K562 (cell line): Measurements from ENCODE around the gene KIAA2012. TPM values are rescaled to one million over a fixed set of nuclear protein-coding genes. Genes with fewer than 3 reads are reported as not detected.

Experiments
- ATAC-seq: fragments of 200-7000 bp; cut with Tn5 transposase; 3 replicates; pipeline ENCODE4 v1.9.1; 2020; ENCODE audit warnings: moderate library complexity
- BruUV-seq: library from RNA; stranded (reverse); fragments of 400-500 nt; replicated peaks from 2 replicates; lab custom pipeline; 2021; lab: Mats Ljungman, UMichigan
- CTCF ChIA-PET: fragments of 300-600 bp; formaldehyde crosslinking; extraction: SDS; loops from one replicate; lab custom pipeline; 2021; ENCODE audit warnings: low intra/inter-chr PET ratio; lab: Yijun Ruan, JAX
- POLR2A ChIA-PET: fragments of 300-600, 350-650 bp; sonication (Branson Sonifier 250); formaldehyde crosslinking; extraction: SDS; loops from one replicate; lab custom pipeline; 2021; ENCODE audit warnings: antibody characterized with exemption, inconsistent platforms; lab: Yijun Ruan, JAX
- DNase-seq, 4 experiments: peaks; one replicate each; pipeline versions ENCODE4 v3.0.0 to v3.0.0-alpha.2; 2011 to 2018; ENCODE audit warnings: low spot score in 3 of 4, mixed read lengths in 3 of 4; ENCODE audit errors: extremely low read depth in 1 of 4
- FAIRE-seq: peaks from 2 replicates; lab custom pipeline; 2011; peaks lifted over from hg19 to GRCh38; lab: Jason Lieb, UNC
- H2AFZ ChIP-seq: 2 replicates; pipeline ENCODE4 v1.6.0; 2011; ENCODE audit warnings: low read depth, low read length, control low read depth, inconsistent platforms
- H3K27ac ChIP-seq: fragments of 200-600 bp; 3 replicates; pipeline ENCODE4 v1.8.0; 2011; ENCODE audit warnings: low read depth, mild to moderate bottlenecking, control low read depth, inconsistent platforms, low read length, moderate library complexity, mixed read lengths; ENCODE audit errors: extremely low read depth
- H3K27me3 ChIP-seq, 2 experiments: fragments of 300-600 bp in 1 of 2; 2 replicates in 1 of 2; 3 replicates in 1 of 2; pipeline versions ENCODE4 v1.6.0 to v1.8.0; 2011; ENCODE audit warnings: inconsistent platforms in 2 of 2, low read length in 2 of 2, mild to moderate bottlenecking in 1 of 2, mixed read lengths in 1 of 2, moderate library complexity in 1 of 2; ENCODE audit not compliant: control insufficient read depth in 2 of 2, insufficient read depth in 2 of 2
- H3K36me3 ChIP-seq: fragments of 300-600 bp; 3 replicates; pipeline ENCODE4 v1.8.0; 2011; ENCODE audit warnings: mild to moderate bottlenecking, low read length, inconsistent platforms; ENCODE audit not compliant: control insufficient read depth, insufficient read depth
- H3K4me1 ChIP-seq, 2 experiments: fragments of 200-600 bp in 1 of 2; replicated peaks in 1 of 2; 2 replicates in 1 of 2; 3 replicates in 1 of 2; pipeline versions ENCODE4 v1.5.1 to v1.8.0; 2011; ENCODE audit warnings: inconsistent platforms in 2 of 2, low read length in 2 of 2, mild to moderate bottlenecking in 1 of 2, mixed read lengths in 1 of 2, moderate library complexity in 1 of 2; ENCODE audit not compliant: control insufficient read depth in 2 of 2, insufficient read depth in 2 of 2
- H3K4me2 ChIP-seq: 2 replicates; pipeline ENCODE4 v1.6.1; 2011; ENCODE audit warnings: low read length, control low read depth, inconsistent platforms, mixed read lengths; ENCODE audit not compliant: insufficient read depth
- H3K4me3 ChIP-seq: fragments of 200-600 bp; sonication (generic), shearing (Covaris generic); 2 replicates; pipeline ENCODE4 v1.5.1; 2016; ENCODE audit warnings: control low read depth, inconsistent platforms
- H3K79me2 ChIP-seq: fragments of 200-600 bp; 3 replicates; pipeline ENCODE4 v1.8.0; 2011; ENCODE audit warnings: low read length, inconsistent platforms; ENCODE audit not compliant: control insufficient read depth, insufficient read depth
- H3K9ac ChIP-seq, 2 experiments: 2 replicates each; pipeline versions ENCODE4 v1.6.0 to v1.6.1; 2011; ENCODE audit warnings: low read depth in 2 of 2, low read length in 2 of 2, control low read depth in 1 of 2, inconsistent platforms in 1 of 2, mild to moderate bottlenecking in 1 of 2, mixed read lengths in 1 of 2; ENCODE audit not compliant: insufficient read depth in 1 of 2
- H3K9me1 ChIP-seq: one replicate; pipeline ENCODE4 v1.6.0; 2011; ENCODE audit warnings: inconsistent platforms, mild to moderate bottlenecking, low read length, moderate library complexity; ENCODE audit not compliant: control insufficient read depth, insufficient read depth
- H3K9me3 ChIP-seq: replicated peaks from 2 replicates; pipeline ENCODE4 v1.5.1; 2011; ENCODE audit warnings: low read depth, low read length, inconsistent platforms; ENCODE audit not compliant: control insufficient read depth, insufficient read depth
- H4K20me1 ChIP-seq: replicated peaks from 2 replicates; pipeline ENCODE4 v1.6.1; 2011; ENCODE audit warnings: low read length, inconsistent platforms, mixed read lengths; ENCODE audit not compliant: control insufficient read depth, insufficient read depth
- NUFIP1 ChIP-seq: fragments of 450-650 bp; IDR thresholded peaks from 2 replicates; pipeline ENCODE4 v1.6.1; 2018; ENCODE audit not compliant: partially characterized antibody
- RFX1 ChIP-seq: fragments of 450-650 bp; IDR thresholded peaks from 2 replicates; pipeline ENCODE4 v1.6.1; 2016; ENCODE audit warnings: mild to moderate bottlenecking, moderate library complexity
- ZNF668 ChIP-seq: fragments of 250-450 bp; sonication (Bioruptor Pico); IDR thresholded peaks from 2 replicates; pipeline ENCODE4 v1.8.0; 2022; ENCODE audit warnings: mild to moderate bottlenecking, inconsistent platforms
- WGBS: fragments of 100-300 bp; shearing (Covaris generic); methylation state at CpG from one replicate; pipeline ENCODE4 v1.1.6; 2016; ENCODE audit warnings: low coverage, mixed read lengths; ENCODE audit not compliant: insufficient coverage; ENCODE audit errors: missing lambda C conversion rate; 5-methylcytosine and 5-hydroxymethylcytosine counted together
- in situ Hi-C: fragments of 300-500 bp; cut with MboI; formaldehyde crosslinking; loops from 4 replicates; pipeline ENCODE4 v1.15.0; 2018; ENCODE audit warnings: inconsistent platforms, mixed read lengths
- intact Hi-C: fragments of 100-400 bp; cut with micrococcal nuclease; formaldehyde crosslinking; loops from 2 replicates; pipeline ENCODE4 v1.14.2; 2022
- polyA plus RNA-seq, 8 experiments: library from polyadenylated mRNA; depleted of rRNA in 4 of 8; stranded (reverse) in 5 of 8; unstranded in 3 of 8; fragments of >200 nt; fragmentation: Nextera tagmentation in 2 of 8; fragmentation: Illumina TruSeq in 1 of 8; extraction: Ambion mirVana in 2 of 8; extraction: Trizol in 1 of 8; gene quantifications; 2 replicates each; pipeline versions ENCODE4 v1.2.1 to v1.2.3, GENCODE V29; 2011 to 2014; ENCODE audit warnings: inconsistent platforms in 1 of 8, missing spikeins in 1 of 8
- total RNA-seq, 7 experiments: library from RNA; depleted of rRNA in 6 of 7; stranded (reverse); fragments of >200 nt in 6 of 7; fragmentation: Illumina TruSeq in 2 of 7; extraction: Trizol in 2 of 7; gene quantifications; 2 replicates each; pipeline versions ENCODE4 v1.2.1 to v1.2.3, GENCODE V29; 2011 to 2021; ENCODE audit warnings: low replicate concordance in 1 of 7
- TF ChIP-seq, protein P1 (sequence below), 2 experiments: IDR thresholded peaks; 2 replicates each; pipeline ENCODE4 v1.6.1; 2012; ENCODE audit warnings: improper control_type of control experiment in 2 of 2, low read depth in 2 of 2, low read length in 2 of 2, borderline replicate concordance in 1 of 2
- TF ChIP-seq, protein P2 (sequence below), 2 experiments: fragments of 450-650 bp in 1 of 2; sonication (generic) in 1 of 2; formaldehyde crosslinking; conservative IDR thresholded peaks; 2 replicates each; pipeline versions ENCODE4 v1.4.0 to v1.8.1; 2020 to 2022; ENCODE audit warnings: mild to moderate bottlenecking in 1 of 2, missing genetic modification reagents in 1 of 2
- TF ChIP-seq, protein P3 (sequence below): fragments of 250-450 bp; sonication (Bioruptor Pico); IDR thresholded peaks from 2 replicates; pipeline ENCODE4 v1.5.0; 2020; ENCODE audit warnings: mild to moderate bottlenecking, borderline replicate concordance
- TF ChIP-seq, protein P4 (sequence below): fragments of 450-650 bp; conservative IDR thresholded peaks from 2 replicates; pipeline ENCODE4 v1.6.1; 2016; ENCODE audit warnings: missing genetic modification characterization, low read depth, mild to moderate bottlenecking, control low read depth, missing compliant biosample characterization

Gene KIAA2012
- total and polyA plus RNA-seq, 9 of the 15 experiments (the other 6 are each of a cell fraction or from before 2014, with no cell fraction given), result not detected

DNA sequence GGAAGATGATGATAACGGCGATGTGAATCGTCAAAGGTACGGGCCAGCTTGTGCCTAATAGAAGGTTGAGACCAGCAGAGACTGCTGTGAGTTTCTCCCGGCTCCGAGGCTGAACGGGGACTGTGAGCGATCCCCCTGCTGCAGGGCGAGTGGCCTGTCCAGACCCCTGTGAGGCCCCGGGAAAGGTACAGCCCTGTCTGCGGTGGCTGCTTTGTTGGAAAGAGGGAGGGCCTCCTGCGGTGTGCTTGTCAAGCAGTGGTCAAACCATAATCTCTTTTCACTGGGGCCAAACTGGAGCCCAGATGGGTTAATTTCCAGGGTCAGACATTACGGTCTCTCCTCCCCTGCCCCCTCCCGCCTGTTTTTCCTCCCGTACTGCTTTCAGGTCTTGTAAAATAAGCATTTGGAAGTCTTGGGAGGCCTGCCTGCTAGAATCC lies 36.4 kb upstream of the KIAA2012 start:
- H3K4me2 ChIP-seq, result no peak overlapping the region
- TF ChIP-seq, protein P1, sequence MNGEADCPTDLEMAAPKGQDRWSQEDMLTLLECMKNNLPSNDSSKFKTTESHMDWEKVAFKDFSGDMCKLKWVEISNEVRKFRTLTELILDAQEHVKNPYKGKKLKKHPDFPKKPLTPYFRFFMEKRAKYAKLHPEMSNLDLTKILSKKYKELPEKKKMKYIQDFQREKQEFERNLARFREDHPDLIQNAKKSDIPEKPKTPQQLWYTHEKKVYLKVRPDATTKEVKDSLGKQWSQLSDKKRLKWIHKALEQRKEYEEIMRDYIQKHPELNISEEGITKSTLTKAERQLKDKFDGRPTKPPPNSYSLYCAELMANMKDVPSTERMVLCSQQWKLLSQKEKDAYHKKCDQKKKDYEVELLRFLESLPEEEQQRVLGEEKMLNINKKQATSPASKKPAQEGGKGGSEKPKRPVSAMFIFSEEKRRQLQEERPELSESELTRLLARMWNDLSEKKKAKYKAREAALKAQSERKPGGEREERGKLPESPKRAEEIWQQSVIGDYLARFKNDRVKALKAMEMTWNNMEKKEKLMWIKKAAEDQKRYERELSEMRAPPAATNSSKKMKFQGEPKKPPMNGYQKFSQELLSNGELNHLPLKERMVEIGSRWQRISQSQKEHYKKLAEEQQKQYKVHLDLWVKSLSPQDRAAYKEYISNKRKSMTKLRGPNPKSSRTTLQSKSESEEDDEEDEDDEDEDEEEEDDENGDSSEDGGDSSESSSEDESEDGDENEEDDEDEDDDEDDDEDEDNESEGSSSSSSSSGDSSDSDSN (IDR thresholded peaks at IDR 0.05; ENCODE audit: borderline replicate concordance in 1 of 2, low read depth in 2 of 2, low read length in 2 of 2), result no peak
- TF ChIP-seq, protein P2, sequence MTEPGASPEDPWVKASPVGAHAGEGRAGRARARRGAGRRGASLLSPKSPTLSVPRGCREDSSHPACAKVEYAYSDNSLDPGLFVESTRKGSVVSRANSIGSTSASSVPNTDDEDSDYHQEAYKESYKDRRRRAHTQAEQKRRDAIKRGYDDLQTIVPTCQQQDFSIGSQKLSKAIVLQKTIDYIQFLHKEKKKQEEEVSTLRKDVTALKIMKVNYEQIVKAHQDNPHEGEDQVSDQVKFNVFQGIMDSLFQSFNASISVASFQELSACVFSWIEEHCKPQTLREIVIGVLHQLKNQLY (CRISPR knock-in tag; conservative IDR thresholded peaks at IDR 0.05), result no peak
- TF ChIP-seq NUFIP1, result no peak
- TF ChIP-seq RFX1, result no peak
- TF ChIP-seq, protein P3, sequence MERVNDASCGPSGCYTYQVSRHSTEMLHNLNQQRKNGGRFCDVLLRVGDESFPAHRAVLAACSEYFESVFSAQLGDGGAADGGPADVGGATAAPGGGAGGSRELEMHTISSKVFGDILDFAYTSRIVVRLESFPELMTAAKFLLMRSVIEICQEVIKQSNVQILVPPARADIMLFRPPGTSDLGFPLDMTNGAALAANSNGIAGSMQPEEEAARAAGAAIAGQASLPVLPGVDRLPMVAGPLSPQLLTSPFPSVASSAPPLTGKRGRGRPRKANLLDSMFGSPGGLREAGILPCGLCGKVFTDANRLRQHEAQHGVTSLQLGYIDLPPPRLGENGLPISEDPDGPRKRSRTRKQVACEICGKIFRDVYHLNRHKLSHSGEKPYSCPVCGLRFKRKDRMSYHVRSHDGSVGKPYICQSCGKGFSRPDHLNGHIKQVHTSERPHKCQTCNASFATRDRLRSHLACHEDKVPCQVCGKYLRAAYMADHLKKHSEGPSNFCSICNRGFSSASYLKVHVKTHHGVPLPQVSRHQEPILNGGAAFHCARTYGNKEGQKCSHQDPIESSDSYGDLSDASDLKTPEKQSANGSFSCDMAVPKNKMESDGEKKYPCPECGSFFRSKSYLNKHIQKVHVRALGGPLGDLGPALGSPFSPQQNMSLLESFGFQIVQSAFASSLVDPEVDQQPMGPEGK (CRISPR knock-in tag), result no peak
- TF ChIP-seq, protein P4, sequence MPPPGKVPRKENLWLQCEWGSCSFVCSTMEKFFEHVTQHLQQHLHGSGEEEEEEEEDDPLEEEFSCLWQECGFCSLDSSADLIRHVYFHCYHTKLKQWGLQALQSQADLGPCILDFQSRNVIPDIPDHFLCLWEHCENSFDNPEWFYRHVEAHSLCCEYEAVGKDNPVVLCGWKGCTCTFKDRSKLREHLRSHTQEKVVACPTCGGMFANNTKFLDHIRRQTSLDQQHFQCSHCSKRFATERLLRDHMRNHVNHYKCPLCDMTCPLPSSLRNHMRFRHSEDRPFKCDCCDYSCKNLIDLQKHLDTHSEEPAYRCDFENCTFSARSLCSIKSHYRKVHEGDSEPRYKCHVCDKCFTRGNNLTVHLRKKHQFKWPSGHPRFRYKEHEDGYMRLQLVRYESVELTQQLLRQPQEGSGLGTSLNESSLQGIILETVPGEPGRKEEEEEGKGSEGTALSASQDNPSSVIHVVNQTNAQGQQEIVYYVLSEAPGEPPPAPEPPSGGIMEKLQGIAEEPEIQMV (tag), result no peak
- no peak for TF ChIP-seq ZNF668
- H3K9ac ChIP-seq, result 0 out of 4 replicates have a peak overlapping the region, but pooled peaks of 1 of the 2 experiments have one; percentile 28
- ATAC-seq (no peak), DNase-seq (peak in 1 of 4 experiments; percentile 12), FAIRE-seq (no peak)
- H4K20me1 ChIP-seq, result no peaks in the 10 kb centered on the region
- no peaks in the 10 kb centered on the region for H3K36me3 ChIP-seq
- H3K27ac ChIP-seq, result no peak overlapping the region
- BruUV-seq, result TSS peak; percentile 40
- ChIA-PET CTCF (no interaction called here), POLR2A (no interaction called here)
- H3K9me1 ChIP-seq, result no peaks in the 10 kb centered on the region
- intact Hi-C loops, result no loop called here
- in situ Hi-C loops, result no loop called here
- H3K4me1 ChIP-seq, result peaks cover 12 to 44% of the 10 kb centered on the region in 2 experiments; a peak in 4 of 5 replicates
- 29% methylated on average over 10 of the region's 15 CpGs for WGBS
- H3K79me2 ChIP-seq, result no peaks in the 10 kb centered on the region
- H3K9me3 ChIP-seq, result no peaks in the 10 kb centered on the region
- H2AFZ ChIP-seq, result no peak overlapping the region
- peaks cover 3 to 10% of the 10 kb centered on the region in 2 experiments; a peak in 3 of 5 replicates for H3K27me3 ChIP-seq
- no peak overlapping the region for H3K4me3 ChIP-seq
